Heart left ventricle (tissue), 13 donors: ENCODE measurements around the gene ASH1L.

Experiments used
- POLR2A ChIP-seq, 2 donors: fragments of 450-650 bp; IDR thresholded peaks; one replicate each; pipeline ENCODE4 v1.6.1; 2017; ENCODE audit warnings: antibody characterized with exemption in 2 of 2, mild to moderate bottlenecking in 2 of 2, moderate library complexity in 2 of 2
- TF ChIP-seq, protein P1 (sequence below), 12 donors: fragments of 200-600 bp; sonication (generic) in 4 of 12; IDR thresholded peaks; one replicate each; pipeline versions ENCODE4 v1.5.0 to v1.8.0; 2018 to 2022; ENCODE audit warnings: antibody characterized with exemption in 12 of 12, mild to moderate bottlenecking in 5 of 12
- donor health status: ischemic (EF 13 %, LVEDD 7.1; RV severe dilation, severe dysfunction).
- donor health status: DM: no; HTN: yes; CAD: no.
- donor health status: DM: no; HTN: no; CAD: no.
- donor health status: ischemic (EF 25% LVEDD 6.9; RV normal size, moderate dysfunction).
- donor health status: ischemic (EF 25% LVEDD 5.7; RV mildly dilated, moderate dysfunction).
- donor health status: ischemic (EF 35%, LVEDD 5.7; RV mildly dilated, moderate dysfunction).
- donor health status: nonischemic (EF 11% LVEDD 7.7; RV severe dilation, severe dysfunction).
- donor health status: DM: yes; HTN: yes; CAD: no.
- donor health status: PGD.
- donor health status: ischemic (EF 29% LVEDD 5.4; RV normal size, mild dysfunction).
- donor health status: nonischemic (EF 23%, LVEDD 6.1; RV moderate dilation, normal function).

DNA sequence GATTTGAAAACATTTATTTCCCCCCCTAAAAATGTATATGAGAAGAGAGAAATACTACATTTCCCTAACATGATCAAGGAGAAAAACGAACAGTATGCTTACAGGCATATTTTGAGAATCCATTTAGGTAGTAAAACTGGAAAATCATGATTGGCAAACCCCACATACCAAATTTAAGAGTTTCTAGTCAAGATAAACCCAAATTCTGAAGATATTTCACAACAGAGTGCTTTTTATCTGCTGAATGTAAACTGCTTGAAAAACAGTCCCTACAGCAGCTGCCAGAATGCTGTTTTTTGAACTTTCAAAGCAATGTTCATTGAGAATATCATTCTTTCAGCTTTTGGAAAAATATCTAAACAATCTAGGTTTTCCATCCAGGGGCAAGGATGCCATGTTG, 31.0 kb downstream of the ASH1L start:
- TF ChIP-seq, protein P1, sequence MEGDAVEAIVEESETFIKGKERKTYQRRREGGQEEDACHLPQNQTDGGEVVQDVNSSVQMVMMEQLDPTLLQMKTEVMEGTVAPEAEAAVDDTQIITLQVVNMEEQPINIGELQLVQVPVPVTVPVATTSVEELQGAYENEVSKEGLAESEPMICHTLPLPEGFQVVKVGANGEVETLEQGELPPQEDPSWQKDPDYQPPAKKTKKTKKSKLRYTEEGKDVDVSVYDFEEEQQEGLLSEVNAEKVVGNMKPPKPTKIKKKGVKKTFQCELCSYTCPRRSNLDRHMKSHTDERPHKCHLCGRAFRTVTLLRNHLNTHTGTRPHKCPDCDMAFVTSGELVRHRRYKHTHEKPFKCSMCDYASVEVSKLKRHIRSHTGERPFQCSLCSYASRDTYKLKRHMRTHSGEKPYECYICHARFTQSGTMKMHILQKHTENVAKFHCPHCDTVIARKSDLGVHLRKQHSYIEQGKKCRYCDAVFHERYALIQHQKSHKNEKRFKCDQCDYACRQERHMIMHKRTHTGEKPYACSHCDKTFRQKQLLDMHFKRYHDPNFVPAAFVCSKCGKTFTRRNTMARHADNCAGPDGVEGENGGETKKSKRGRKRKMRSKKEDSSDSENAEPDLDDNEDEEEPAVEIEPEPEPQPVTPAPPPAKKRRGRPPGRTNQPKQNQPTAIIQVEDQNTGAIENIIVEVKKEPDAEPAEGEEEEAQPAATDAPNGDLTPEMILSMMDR (IDR thresholded peaks at IDR 0.05), result no peak
- TF ChIP-seq POLR2A (IDR thresholded peaks at IDR 0.05), result no peak
